ENCODE data around the gene NAPSA. TPM values are rescaled to one million over a fixed set of nuclear protein-coding genes. Genes with fewer than 3 reads are reported as not detected.

The NAPSA gene
- polyA plus RNA-seq, 1 donor from 2014 or later: not detected

GRCh38 chr19:50406156-50406820 is 40.8 kb upstream of the NAPSA start:
- H2AFZ ChIP-seq (ENCODE audit: low read depth, low read length): no peak overlapping the region
- no peaks in the 10 kb centered on the region for H3K36me3 ChIP-seq (ENCODE audit: insufficient read depth, low read length)
- no peak overlapping the region for H3K27ac ChIP-seq (ENCODE audit: low read length)
- no peaks in the 10 kb centered on the region for H3K79me2 ChIP-seq (replicated peaks; ENCODE audit: insufficient read depth, low read length)
- H3K4me3 ChIP-seq (ENCODE audit: low read length): no peak overlapping the region
- TF ChIP-seq EZH2 (IDR thresholded peaks at IDR 0.05; ENCODE audit: borderline replicate concordance, insufficient read depth, low read length, poor library complexity, severe bottlenecking) (no peak), TAF1 (IDR thresholded peaks at IDR 0.05; ENCODE audit: low read depth) (no peak), RAD21 (conservative IDR thresholded peaks at IDR 0.05) (no peak), REST (IDR thresholded peaks at IDR 0.05; ENCODE audit: borderline replicate concordance) (no peak), MXI1 (conservative IDR thresholded peaks at IDR 0.05; ENCODE audit: poor library complexity, severe bottlenecking) (no peak), POLR2AphosphoS5 (IDR thresholded peaks at IDR 0.05) (no peak), EP300 (conservative IDR thresholded peaks at IDR 0.05; ENCODE audit: poor library complexity, severe bottlenecking) (no peak)
- no peaks in the 10 kb centered on the region for H3K27me3 ChIP-seq (ENCODE audit: insufficient read depth, low read depth, low read length)
- no peak overlapping the region for H3K4me2 ChIP-seq (ENCODE audit: low read length)
- no peak overlapping the region for H3K9ac ChIP-seq (ENCODE audit: low read length)
- H3K9me3 ChIP-seq (ENCODE audit: low read length): no peaks in the 10 kb centered on the region
- H3K9me2 ChIP-seq (ENCODE audit: insufficient read depth, low read length): no peaks in the 10 kb centered on the region
- H4K20me1 ChIP-seq (ENCODE audit: insufficient read depth): no peaks in the 10 kb centered on the region
- no peaks in the 10 kb centered on the region for H3F3A ChIP-seq (ENCODE audit: insufficient read depth, low read length, poor library complexity, severe bottlenecking)

GRCh38 chr19:50402544-50403301 is 37.3 kb upstream of the NAPSA start:
- no peak overlapping the region for H3K9ac ChIP-seq (ENCODE audit: low read length)
- no peak overlapping the region for H3K4me2 ChIP-seq (ENCODE audit: low read length)
- no peaks in the 10 kb centered on the region for H4K20me1 ChIP-seq (ENCODE audit: insufficient read depth)
- no peaks in the 10 kb centered on the region for H3K27me3 ChIP-seq (ENCODE audit: insufficient read depth, low read depth, low read length)
- H3K79me2 ChIP-seq (replicated peaks; ENCODE audit: insufficient read depth, low read length): no peaks in the 10 kb centered on the region
- no peaks in the 10 kb centered on the region for H3K9me2 ChIP-seq (ENCODE audit: insufficient read depth, low read length)
- H3K4me3 ChIP-seq (ENCODE audit: low read length): no peak overlapping the region
- no peaks in the 10 kb centered on the region for H3K9me3 ChIP-seq (ENCODE audit: low read length)
- H2AFZ ChIP-seq (ENCODE audit: low read depth, low read length): no peak overlapping the region
- H3K27ac ChIP-seq (ENCODE audit: low read length): no peak overlapping the region
- H3K36me3 ChIP-seq (ENCODE audit: insufficient read depth, low read length): no peaks in the 10 kb centered on the region
- no peak for TF ChIP-seq MXI1 (conservative IDR thresholded peaks at IDR 0.05; ENCODE audit: poor library complexity, severe bottlenecking)
- no peak for TF ChIP-seq SMC3 (conservative IDR thresholded peaks at IDR 0.05; ENCODE audit: poor library complexity)
- no peak for TF ChIP-seq REST (IDR thresholded peaks at IDR 0.05; ENCODE audit: borderline replicate concordance)
- no peak for TF ChIP-seq EP300 (conservative IDR thresholded peaks at IDR 0.05; ENCODE audit: poor library complexity, severe bottlenecking)
- no peak for TF ChIP-seq TAF1 (IDR thresholded peaks at IDR 0.05; ENCODE audit: low read depth)
- no peak for TF ChIP-seq EZH2 (IDR thresholded peaks at IDR 0.05; ENCODE audit: borderline replicate concordance, insufficient read depth, low read length, poor library complexity, severe bottlenecking)
- TF ChIP-seq CTCF (IDR thresholded peaks at IDR 0.05; ENCODE audit: poor library complexity, severe bottlenecking): no peak
- TF ChIP-seq RAD21 (conservative IDR thresholded peaks at IDR 0.05): no peak
- TF ChIP-seq POLR2AphosphoS5 (IDR thresholded peaks at IDR 0.05): no peak
- no peaks in the 10 kb centered on the region for H3F3A ChIP-seq (ENCODE audit: insufficient read depth, low read length, poor library complexity, severe bottlenecking)
